ENCODE measurements around the gene PLEKHG4B.

- no peak for TF ChIP-seq EP300 (IDR thresholded peaks at IDR 0.05; ENCODE audit: borderline replicate concordance in 1 of 2, low read depth in 1 of 2, low read length in 1 of 2)
- TF ChIP-seq RXRA (IDR thresholded peaks at IDR 0.05; ENCODE audit: borderline replicate concordance, low read depth): no peak
- TF ChIP-seq CTCF (IDR thresholded peaks at IDR 0.05): no peak
These were observed 43.8 kb upstream of the PLEKHG4B start for GRCh38 chr5:48192-48591.

All from SK-N-SH (cell line).